ENCODE measurements around the gene MINDY4.
"Not testable (repeated sequence)": the region's sequence is repeated elsewhere in the genome, so short reads cannot be mapped to it uniquely, and the experiment has no call there.

GRCh38 chr7:30807941-30808340 is 36.7 kb downstream of the MINDY4 start:
- not testable (repeated sequence) for TF ChIP-seq CTCF (IDR thresholded peaks at IDR 0.05); POLR2A (IDR thresholded peaks at IDR 0.05; ENCODE audit: low read depth); POLR2AphosphoS5 (IDR thresholded peaks at IDR 0.05)
